ENCODE data around the gene PXDN. TPM values are rescaled to one million over a fixed set of nuclear protein-coding genes. Genes with fewer than 3 reads are reported as not detected.

PXDN gene
- total and polyA plus RNA-seq, 10 of the 15 experiments (the other 5 are each of a cell fraction or from before 2014, with no cell fraction given), result 0.12 to 0.69 (median 0.23) TPM; not detected in 5

- Histone ChIP-seq H3K4me1 (ENCODE audit: control insufficient read depth, insufficient read depth, low read length) (no peaks in the 10 kb centered on the region), H3K4me3 (no peak overlapping the region), H3K79me2 (ENCODE audit: control insufficient read depth, insufficient read depth, low read length) (no peaks in the 10 kb centered on the region), H3K9me3 (replicated peaks; ENCODE audit: control insufficient read depth, insufficient read depth, low read length) (no peaks in the 10 kb centered on the region), H3K27me3 (replicated peaks in 1 of 2; ENCODE audit: control insufficient read depth in 2 of 2, insufficient read depth in 2 of 2, low read length in 1 of 2) (no peaks in the 10 kb centered on the region), H3K4me2 (ENCODE audit: control insufficient read depth, insufficient read depth) (no peak overlapping the region), H4K20me1 (ENCODE audit: control insufficient read depth, insufficient read depth) (no peaks in the 10 kb centered on the region), H3K9ac (ENCODE audit: control insufficient read depth, insufficient read depth, low read length) (no peak overlapping the region), H2AFZ (ENCODE audit: control insufficient read depth, low read depth, low read length) (no peak overlapping the region), H3K36me3 (ENCODE audit: control insufficient read depth in 2 of 2, insufficient read depth in 2 of 2, low read length in 1 of 2) (no peaks in the 10 kb centered on the region), H3K27ac (ENCODE audit: control insufficient read depth, insufficient read depth) (no peak overlapping the region)
- intact Hi-C loops (cut with micrococcal nuclease; ENCODE audit: unreplicated experiment) (no loop called here), in situ Hi-C loops (cut with MboI) (no loop called here)
- FAIRE-seq, result no peak
- DNase-seq (ENCODE audit: low read depth, low spot score), result no peak
- WGBS (ENCODE audit: insufficient coverage, insufficient replicate concordance, low lambda C conversion rate, missing lambda C conversion rate), result 71% methylated on average over 20 of the region's 26 CpGs
- no peak for ATAC-seq
- CTCF ChIA-PET, result no interaction called here
- RAD21 ChIA-PET (ENCODE audit: unreplicated experiment), result no interaction called here
- POLR2A ChIA-PET, result no interaction called here
- BruUV-seq (replicated peaks), result no TSS peak
- SMC1A ChIA-PET (ENCODE audit: uncharacterized antibody, unreplicated experiment), result no interaction called here
- TF ChIP-seq MTA3 (IDR thresholded peaks at IDR 0.05; ENCODE audit: borderline replicate concordance, low read length), result no peak
- TF ChIP-seq POLR2AphosphoS2 (IDR thresholded peaks at IDR 0.05; ENCODE audit: low read depth, low read length), result no peak
- TF ChIP-seq ATF3 (IDR thresholded peaks at IDR 0.05; ENCODE audit: borderline replicate concordance, extremely low read depth, low read depth, low read length), result no peak
- TF ChIP-seq GATAD2B (conservative IDR thresholded peaks at IDR 0.05; ENCODE audit: low read depth), result no peak
- TF ChIP-seq KAT2A (conservative IDR thresholded peaks at IDR 0.05; ENCODE audit: control insufficient read depth, low read depth, low read length), result no peak
- no peak for TF ChIP-seq ZSCAN29 (IDR thresholded peaks at IDR 0.05)
- TF ChIP-seq PML (IDR thresholded peaks at IDR 0.05; ENCODE audit: low read length), result no peak
- no peak for TF ChIP-seq BCL3 (IDR thresholded peaks at IDR 0.05; ENCODE audit: borderline replicate concordance, insufficient read depth, low read depth, low read length, poor library complexity, severe bottlenecking)
- no peak for TF ChIP-seq IRF5 (IDR thresholded peaks at IDR 0.05; ENCODE audit: borderline replicate concordance)
Observed at GRCh38 chr2:1658394-1659151, 85.7 kb downstream of the PXDN start.

Data from GM12878 (cell line).